ENCODE measurements around the gene MICAL3.

Gene MICAL3

DNA sequence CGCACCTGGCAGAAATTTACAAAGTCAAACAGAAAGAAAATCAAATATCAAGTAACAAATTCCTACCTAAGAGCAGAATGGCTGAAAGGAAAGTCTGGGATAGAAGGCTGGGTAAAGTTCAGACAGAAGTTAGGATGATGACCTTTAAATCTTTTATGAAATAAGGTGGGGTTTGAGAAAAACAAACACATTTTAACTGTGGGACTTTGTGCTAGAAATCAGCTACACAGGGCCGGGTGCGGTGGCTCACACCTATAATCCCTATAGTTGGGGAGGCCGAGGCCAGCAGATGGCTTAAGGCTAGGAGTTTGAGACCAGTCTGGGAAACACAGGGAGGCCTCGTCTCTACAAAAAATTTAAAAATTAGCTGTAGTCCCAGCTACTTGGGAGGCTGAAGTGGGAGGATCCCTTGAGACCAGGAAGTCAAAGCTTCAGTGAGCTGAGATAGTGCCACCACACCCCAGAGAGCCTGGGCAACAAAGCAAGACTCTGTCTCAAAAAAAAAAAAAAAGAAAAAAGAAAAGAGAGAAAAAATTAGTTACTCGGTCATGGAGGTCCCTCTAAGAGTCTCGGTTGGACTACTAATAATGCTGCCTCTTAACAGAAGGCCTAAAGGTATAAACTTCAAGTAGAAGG lies 130.3 kb downstream of the MICAL3 start:
- no peak for DNase-seq (ENCODE audit: extremely low read depth, low read depth)
- no peak for TF ChIP-seq CTCF (IDR thresholded peaks at IDR 0.05; ENCODE audit: low read depth, low read length, missing control alignments)
- no peak overlapping the region for H3K4me3 ChIP-seq (replicated peaks; ENCODE audit: low read depth, low read length)

DNA sequence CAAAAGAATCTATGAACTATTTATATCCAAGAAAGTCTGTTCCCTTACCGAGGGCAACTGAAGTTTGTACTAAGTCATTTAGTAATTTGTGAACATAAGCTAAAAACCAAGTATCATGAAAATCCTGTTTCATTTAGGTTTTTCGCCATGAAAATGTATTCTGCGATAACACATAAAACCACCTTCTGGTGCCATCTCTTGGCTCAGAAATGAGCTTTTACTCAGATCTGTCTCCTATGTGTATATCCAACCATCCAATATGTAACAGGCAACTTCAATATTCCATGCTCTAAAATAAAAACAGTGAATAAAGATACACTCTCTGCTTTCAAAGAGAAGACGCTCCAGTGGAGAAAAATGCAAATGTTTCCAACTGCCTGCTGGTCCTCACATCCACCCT lies 132.0 kb downstream of the MICAL3 start:
- H3K4me3 ChIP-seq (replicated peaks; ENCODE audit: low read depth, low read length), result no peak overlapping the region
- no peak for DNase-seq (ENCODE audit: extremely low read depth, low read depth)
- no peak for TF ChIP-seq CTCF (IDR thresholded peaks at IDR 0.05; ENCODE audit: low read depth, low read length, missing control alignments)

DNA sequence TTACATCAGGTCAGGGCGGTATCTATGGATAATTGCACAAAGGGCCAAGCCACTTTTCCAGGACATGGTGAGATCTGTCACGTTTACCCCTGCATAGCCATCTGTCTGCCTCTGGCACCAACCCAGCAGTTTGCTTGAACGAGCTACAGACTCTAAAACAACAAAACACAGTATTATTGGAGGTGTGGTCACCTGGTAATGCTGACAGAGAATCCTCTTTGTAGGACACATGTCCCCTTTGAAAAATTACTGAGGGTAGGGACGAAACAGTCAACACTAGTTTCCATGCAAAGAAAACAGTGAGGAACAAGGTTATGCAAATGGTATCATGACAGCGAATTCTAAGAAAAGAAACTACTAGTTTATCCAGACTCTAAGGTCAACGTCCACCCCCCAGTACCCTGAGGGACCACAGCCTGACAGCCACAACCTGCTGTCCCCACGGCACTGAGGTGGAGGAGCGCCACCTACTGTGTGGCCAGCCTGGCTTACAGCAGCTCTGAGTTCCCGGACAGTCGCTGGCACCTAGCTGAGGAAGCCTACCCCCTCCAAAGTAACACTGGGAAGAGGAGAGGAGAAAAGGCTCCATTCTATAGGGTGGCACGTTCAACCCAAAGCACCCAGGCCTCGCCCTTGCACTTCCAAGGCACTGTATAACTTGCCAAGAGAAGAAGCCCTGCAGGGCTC lies 132.7 kb downstream of the MICAL3 start:
- no peak for DNase-seq (ENCODE audit: extremely low read depth, low read depth)
- no peak overlapping the region for H3K4me3 ChIP-seq (replicated peaks; ENCODE audit: low read depth, low read length)
- peak; percentile 32 for TF ChIP-seq CTCF (IDR thresholded peaks at IDR 0.05; ENCODE audit: low read depth, low read length, missing control alignments)

GRCh38 chr22:17890892-17891291 lies 133.5 kb downstream of the MICAL3 start:
- H3K4me3 ChIP-seq (replicated peaks; ENCODE audit: low read depth, low read length), result no peak overlapping the region
- TF ChIP-seq CTCF (IDR thresholded peaks at IDR 0.05; ENCODE audit: low read depth, low read length, missing control alignments), result no peak
- DNase-seq (ENCODE audit: extremely low read depth, low read depth), result no peak

- DNase-seq (ENCODE audit: extremely low read depth, low read depth), result no peak
- H3K4me3 ChIP-seq (replicated peaks; ENCODE audit: low read depth, low read length), result no peak overlapping the region
- no peak for TF ChIP-seq CTCF (IDR thresholded peaks at IDR 0.05; ENCODE audit: low read depth, low read length, missing control alignments)
These were observed 134.1 kb downstream of the MICAL3 start for GRCh38 chr22:17890245-17890671.

DNA sequence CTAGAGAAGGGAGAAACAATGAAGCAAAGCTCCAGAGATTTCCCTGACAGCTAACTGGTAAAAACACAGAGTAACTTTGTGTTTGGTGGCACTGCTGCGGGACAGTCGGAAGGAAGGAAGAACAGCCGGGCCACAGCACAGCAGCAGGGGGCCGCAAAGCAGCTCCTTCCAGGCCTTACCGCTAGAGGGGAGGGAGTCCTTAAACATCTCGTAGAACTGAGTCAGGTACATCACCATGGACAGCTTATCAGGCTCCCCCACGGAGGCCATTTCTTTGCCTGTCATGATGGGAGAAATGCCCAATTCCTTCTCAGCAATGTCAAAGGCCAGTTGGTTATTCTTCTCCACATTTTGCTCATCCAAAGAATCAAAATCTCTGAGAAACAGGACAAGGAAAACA lies 135.5 kb downstream of the MICAL3 start:
- TF ChIP-seq CTCF (IDR thresholded peaks at IDR 0.05; ENCODE audit: low read depth, low read length, missing control alignments), result peak; percentile 46
- H3K4me3 ChIP-seq (replicated peaks; ENCODE audit: low read depth, low read length), result no peak overlapping the region
- no peak for DNase-seq (ENCODE audit: extremely low read depth, low read depth)

Data from HFF-Myc (cell line).